ENCODE data around the gene SNAPC4.

SNAPC4 gene

GRCh38 chr9:136403915-136404800 lies 4.2 kb upstream of the SNAPC4 start:
- no peak for TF ChIP-seq CTCF (IDR thresholded peaks at IDR 0.05; ENCODE audit: extremely low read depth, insufficient read depth, missing control alignments)
- in situ Hi-C loops (cut with MboI; ENCODE audit: low pct_unique_long_range_greater_than_20kb, low sequenced_read_pairs, unreplicated experiment) = no loop called here
- peak; percentile 80 for DNase-seq (ENCODE audit: low spot score)

GRCh38 chr9:136403538-136403914 lies 3.6 kb upstream of the SNAPC4 start:
- DNase-seq (ENCODE audit: low spot score) = peak; percentile 82
- in situ Hi-C loops (cut with MboI; ENCODE audit: low pct_unique_long_range_greater_than_20kb, low sequenced_read_pairs, unreplicated experiment) = no loop called here
- TF ChIP-seq CTCF (IDR thresholded peaks at IDR 0.05; ENCODE audit: extremely low read depth, insufficient read depth, missing control alignments) = no peak

- in situ Hi-C loops (cut with MboI; ENCODE audit: low pct_unique_long_range_greater_than_20kb, low sequenced_read_pairs, unreplicated experiment) = no loop called here
- no peak for DNase-seq (ENCODE audit: low spot score)
- no peak for TF ChIP-seq CTCF (IDR thresholded peaks at IDR 0.05; ENCODE audit: extremely low read depth, insufficient read depth, missing control alignments)
Observed at GRCh38 chr9:136402067-136402466, 2.1 kb upstream of the SNAPC4 start.

GRCh38 chr9:136401173-136401922 lies 1.4 kb upstream of the SNAPC4 start:
- DNase-seq (ENCODE audit: low spot score) = no peak
- in situ Hi-C loops (cut with MboI; ENCODE audit: low pct_unique_long_range_greater_than_20kb, low sequenced_read_pairs, unreplicated experiment) = no loop called here
- TF ChIP-seq CTCF (IDR thresholded peaks at IDR 0.05; ENCODE audit: extremely low read depth, insufficient read depth, missing control alignments) = no peak

- in situ Hi-C loops (cut with MboI; ENCODE audit: low pct_unique_long_range_greater_than_20kb, low sequenced_read_pairs, unreplicated experiment) = no loop called here
- DNase-seq (ENCODE audit: low spot score) = peak; percentile 70
- TF ChIP-seq CTCF (IDR thresholded peaks at IDR 0.05; ENCODE audit: extremely low read depth, insufficient read depth, missing control alignments) = no peak
Observed at GRCh38 chr9:136399176-136400037, 563 bp downstream of the SNAPC4 start.

- in situ Hi-C loops (cut with MboI; ENCODE audit: low pct_unique_long_range_greater_than_20kb, low sequenced_read_pairs, unreplicated experiment) = no loop called here
- no peak for TF ChIP-seq CTCF (IDR thresholded peaks at IDR 0.05; ENCODE audit: extremely low read depth, insufficient read depth, missing control alignments)
- DNase-seq (ENCODE audit: low spot score) = no peak
Observed at GRCh38 chr9:136398286-136398685, 1.7 kb downstream of the SNAPC4 start.

Measured in GM13977 (cell line).